Activated T-cell treated with anti-CD3 and anti-CD28 coated beads for 4 hours (primary cell): ENCODE results near the gene FOXA2.

Source experiments
- DNase-seq: peaks from one replicate; pipeline ENCODE4 v3.0.0-alpha.2; 2020

FOXA2 gene

GRCh38 chr20:22536141-22536828, 48.1 kb downstream of the FOXA2 start:
- DNase-seq = no peak

GRCh38 chr20:22535483-22535882, 48.9 kb downstream of the FOXA2 start:
- no peak for DNase-seq

- no peak for DNase-seq
Observed at GRCh38 chr20:22533823-22534751, 50.3 kb downstream of the FOXA2 start.

- DNase-seq = no peak
Observed at GRCh38 chr20:22532598-22532997, 51.8 kb downstream of the FOXA2 start.

- DNase-seq = no peak
Observed at GRCh38 chr20:22531756-22532155, 52.6 kb downstream of the FOXA2 start.

GRCh38 chr20:22531056-22531615, 53.2 kb downstream of the FOXA2 start:
- no peak for DNase-seq
